Hepatocyte (in vitro differentiated cells): ENCODE data around the gene AXDND1. TPM values are rescaled to one million over a fixed set of nuclear protein-coding genes. Genes with fewer than 3 reads are reported as not detected.

Experiments
- DNase-seq: peaks from one replicate; pipeline ENCODE4 v3.0.0-alpha.2; 2016; ENCODE audit warnings: low spot score
- H2AFZ ChIP-seq: fragments of 200-600 bp; sonication (generic); 2 replicates; pipeline ENCODE4 v1.6.0; 2016; ENCODE audit warnings: antibody characterized with exemption, mild to moderate bottlenecking
- H3K27ac ChIP-seq: fragments of 200-600 bp; sonication (generic); 2 replicates; pipeline ENCODE4 v1.5.1; 2016; ENCODE audit warnings: mild to moderate bottlenecking
- H3K27me3 ChIP-seq: fragments of 200-600 bp; sonication (generic); 2 replicates; pipeline ENCODE4 v1.6.1; 2016
- H3K36me3 ChIP-seq: fragments of 200-600 bp; sonication (generic); replicated peaks from 2 replicates; pipeline ENCODE4 v1.5.1; 2016; ENCODE audit warnings: low read depth; ENCODE audit not compliant: insufficient read depth
- H3K4me1 ChIP-seq: fragments of 200-600 bp; sonication (generic); 2 replicates; pipeline ENCODE4 v1.5.1; 2016; ENCODE audit warnings: mild to moderate bottlenecking, moderate library complexity; ENCODE audit not compliant: insufficient read depth
- H3K4me2 ChIP-seq: fragments of 200-600 bp; sonication (generic); 2 replicates; pipeline ENCODE4 v1.6.0; 2016
- H3K4me3 ChIP-seq: fragments of 200-600 bp; sonication (generic); 2 replicates; pipeline ENCODE4 v1.5.1; 2016; ENCODE audit warnings: mild to moderate bottlenecking
- H3K79me2 ChIP-seq: fragments of 200-600 bp; sonication (generic); 2 replicates; pipeline ENCODE4 v1.6.0; 2017; ENCODE audit warnings: mild to moderate bottlenecking
- H3K9me2 ChIP-seq: fragments of 200-600 bp; sonication (generic); replicated peaks from 2 replicates; pipeline ENCODE4 v1.6.0; 2017; ENCODE audit warnings: mild to moderate bottlenecking; ENCODE audit not compliant: insufficient read depth
- H3K9me3 ChIP-seq: fragments of 200-600 bp; sonication (generic); 2 replicates; pipeline ENCODE4 v1.5.1; 2016; ENCODE audit warnings: low read depth, mild to moderate bottlenecking
- H4K20me1 ChIP-seq: fragments of 200-600 bp; sonication (generic); 2 replicates; pipeline ENCODE4 v1.6.0; 2016; ENCODE audit warnings: mild to moderate bottlenecking; ENCODE audit not compliant: insufficient read depth, poor library complexity, severe bottlenecking
- CTCF ChIP-seq: fragments of 200-600 bp; sonication (generic); IDR thresholded peaks from 2 replicates; pipeline ENCODE4 v1.5.1; 2016; ENCODE audit warnings: antibody characterized with exemption, mild to moderate bottlenecking; ENCODE audit not compliant: poor library complexity
- EZH2 ChIP-seq: fragments of 200-600 bp; sonication (generic); IDR thresholded peaks from 2 replicates; pipeline ENCODE4 v1.6.1; 2016; ENCODE audit warnings: antibody characterized with exemption, mild to moderate bottlenecking, borderline replicate concordance
- EZH2phosphoT487 ChIP-seq: fragments of 200-600 bp; sonication (generic); IDR thresholded peaks from one replicate; pipeline ENCODE4 v1.6.1; 2018; ENCODE audit warnings: antibody characterized with exemption, mild to moderate bottlenecking, low read depth, moderate library complexity; ENCODE audit not compliant: unreplicated experiment, severe bottlenecking
- WGBS: methylation state at CpG from one replicate; pipeline ENCODE4 v1.1.6; 2016; ENCODE audit warnings: low lambda C conversion rate; ENCODE audit errors: missing lambda C conversion rate; 5-methylcytosine and 5-hydroxymethylcytosine counted together
- polyA plus RNA-seq: library from polyadenylated mRNA; unstranded; fragments of >200 nt; fragmentation: Nextera tagmentation; extraction: Ambion mirVana; gene quantifications from 2 replicates; pipeline ENCODE4 v1.2.1, GENCODE V29; 2016
- total RNA-seq: library from RNA; depleted of rRNA; stranded (reverse); fragments of >200 nt; gene quantifications from 2 replicates; pipeline ENCODE4 v1.2.3, GENCODE V29; 2014

AXDND1 gene
- total and polyA plus RNA-seq, 2 experiments from 2014 or later, result 0.13 to 0.27 TPM

- Histone ChIP-seq H3K27me3 (no peaks in the 10 kb centered on the region), H3K27ac (no peak overlapping the region)
Measured at GRCh38 chr1:179506199-179506598, 140.4 kb downstream of the AXDND1 start.

GRCh38 chr1:179509384-179509783 lies 143.6 kb downstream of the AXDND1 start:
- H3K27ac ChIP-seq, result no peak overlapping the region
- WGBS, result 93% methylated on average over 4 of the region's 4 CpGs
- no peaks in the 10 kb centered on the region for H3K79me2 ChIP-seq
- DNase-seq, result no peak
- no peaks in the 10 kb centered on the region for H4K20me1 ChIP-seq
- H2AFZ ChIP-seq, result no peak overlapping the region
- H3K9me3 ChIP-seq, result no peaks in the 10 kb centered on the region
- no peak overlapping the region for H3K4me2 ChIP-seq
- H3K36me3 ChIP-seq, result no peaks in the 10 kb centered on the region
- no peaks in the 10 kb centered on the region for H3K4me1 ChIP-seq
- H3K9me2 ChIP-seq, result no peaks in the 10 kb centered on the region
- H3K4me3 ChIP-seq, result no peak overlapping the region
- no peak for TF ChIP-seq EZH2phosphoT487
- no peak for TF ChIP-seq EZH2
- TF ChIP-seq CTCF, result no peak
- no peaks in the 10 kb centered on the region for H3K27me3 ChIP-seq

More at GRCh38 chr1:179506199-179506598, 140.4 kb downstream of the AXDND1 start:
- 95% methylated on average over 6 of the region's 6 CpGs for WGBS
- no peaks in the 10 kb centered on the region for H3K9me2 ChIP-seq
- H3K9me3 ChIP-seq, result no peaks in the 10 kb centered on the region
- no peak overlapping the region for H2AFZ ChIP-seq
- TF ChIP-seq CTCF (no peak), EZH2 (no peak), EZH2phosphoT487 (no peak)
- no peaks in the 10 kb centered on the region for H3K79me2 ChIP-seq
- DNase-seq, result no peak
- no peak overlapping the region for H3K4me2 ChIP-seq
- H3K4me1 ChIP-seq, result no peaks in the 10 kb centered on the region
- no peaks in the 10 kb centered on the region for H4K20me1 ChIP-seq
- no peak overlapping the region for H3K4me3 ChIP-seq
- H3K36me3 ChIP-seq, result no peaks in the 10 kb centered on the region

- Histone ChIP-seq H3K27me3 (no peaks in the 10 kb centered on the region), H3K4me1 (no peaks in the 10 kb centered on the region), H3K27ac (no peak overlapping the region), H2AFZ (no peak overlapping the region), H3K79me2 (no peaks in the 10 kb centered on the region), H4K20me1 (no peaks in the 10 kb centered on the region), H3K4me2 (no peak overlapping the region), H3K4me3 (no peak overlapping the region), H3K9me2 (no peaks in the 10 kb centered on the region), H3K9me3 (no peaks in the 10 kb centered on the region), H3K36me3 (no peaks in the 10 kb centered on the region)
- 65% methylated on average over 2 of the region's 2 CpGs for WGBS
- TF ChIP-seq EZH2phosphoT487 (no peak), EZH2 (no peak), CTCF (no peak)
- DNase-seq, result no peak
Measured at GRCh38 chr1:179510038-179510437, 144.3 kb downstream of the AXDND1 start.
